DMS53 treated with DMSO at 0.1 percent for 48 hours (cell line): ENCODE measurements around the gene BET1.

Source experiments
- DNase-seq: peaks from one replicate; lab custom pipeline; 2025; ENCODE audit not compliant: unreplicated experiment; lab: John Stamatoyannopoulos, UW

The BET1 gene

GRCh38 chr7:93958651-93959050 is 45.5 kb downstream of the BET1 start:
- DNase-seq: no peak

- DNase-seq: no peak
These were observed 45.9 kb downstream of the BET1 start for GRCh38 chr7:93958216-93958615.

- no peak for DNase-seq
These were observed 46.4 kb downstream of the BET1 start for GRCh38 chr7:93957767-93958166.

- DNase-seq: no peak
These were observed 48.9 kb downstream of the BET1 start for GRCh38 chr7:93955304-93955703.

- DNase-seq: peak; percentile 73
These were observed 54.7 kb downstream of the BET1 start for GRCh38 chr7:93949423-93949822.

- no peak for DNase-seq
These were observed 55.3 kb downstream of the BET1 start for GRCh38 chr7:93948873-93949272.

- no peak for DNase-seq
These were observed 56.0 kb downstream of the BET1 start for GRCh38 chr7:93948106-93948505.

GRCh38 chr7:93945756-93946535 is 58.2 kb downstream of the BET1 start:
- no peak for DNase-seq

GRCh38 chr7:93945083-93945482 is 59.1 kb downstream of the BET1 start:
- DNase-seq: no peak

GRCh38 chr7:93944673-93945072 is 59.5 kb downstream of the BET1 start:
- no peak for DNase-seq

- DNase-seq: no peak
These were observed 60.2 kb downstream of the BET1 start for GRCh38 chr7:93943816-93944540.
